HuH-7 (cell line): Measurements from ENCODE around the gene KCNJ15.
A peak's percentile ranks its signal among the peaks of the same experiment; 100 is the strongest.
"Not testable (repeated sequence)": the region's sequence is repeated elsewhere in the genome, so short reads cannot be mapped to it uniquely, and the experiment has no call there.

ENCODE experiments used
- DNase-seq: peaks from one replicate; pipeline ENCODE4 v3.0.0; 2011; ENCODE audit warnings: low spot score

The KCNJ15 gene

DNA sequence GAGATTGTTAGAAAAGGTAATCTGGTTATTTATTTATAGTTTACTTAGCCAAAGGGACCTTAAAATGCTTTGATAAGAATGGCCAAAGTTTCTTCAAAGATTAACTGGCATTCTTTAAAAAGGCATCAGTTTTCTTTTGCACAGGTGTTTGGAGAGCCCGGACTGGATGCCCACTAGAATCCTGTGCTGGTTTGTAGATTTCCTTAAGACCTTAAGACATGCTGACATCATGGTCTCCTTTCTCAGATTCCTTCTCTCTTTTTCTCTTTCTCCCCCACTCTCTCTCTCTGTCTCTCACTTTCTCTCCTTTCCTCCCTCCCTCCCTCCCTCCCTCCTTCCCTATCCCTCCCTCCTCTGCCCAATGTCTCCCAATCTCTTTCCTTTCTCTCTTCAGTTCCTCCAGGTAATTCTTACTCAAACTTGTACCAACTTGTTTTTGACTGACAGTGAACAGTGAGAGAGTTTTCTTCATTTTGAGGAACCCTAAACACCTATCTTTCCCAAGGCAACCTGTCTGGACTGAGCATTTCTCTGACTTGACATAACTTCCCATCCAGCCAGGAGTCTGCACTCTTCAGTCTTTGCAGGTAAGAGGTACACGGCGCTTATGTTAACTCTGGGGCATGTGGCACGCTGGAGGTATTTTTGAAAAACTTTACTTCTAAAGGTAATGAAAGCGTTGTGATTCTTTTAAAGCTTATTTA is at the start of gene KCNJ15:
TSS of gene KCNJ15 (plus strand) at position 393 of the 704 bp plus-strand sequence. CDS start 42,271 bp downstream, outside the sequence.
- no peak for DNase-seq

DNA sequence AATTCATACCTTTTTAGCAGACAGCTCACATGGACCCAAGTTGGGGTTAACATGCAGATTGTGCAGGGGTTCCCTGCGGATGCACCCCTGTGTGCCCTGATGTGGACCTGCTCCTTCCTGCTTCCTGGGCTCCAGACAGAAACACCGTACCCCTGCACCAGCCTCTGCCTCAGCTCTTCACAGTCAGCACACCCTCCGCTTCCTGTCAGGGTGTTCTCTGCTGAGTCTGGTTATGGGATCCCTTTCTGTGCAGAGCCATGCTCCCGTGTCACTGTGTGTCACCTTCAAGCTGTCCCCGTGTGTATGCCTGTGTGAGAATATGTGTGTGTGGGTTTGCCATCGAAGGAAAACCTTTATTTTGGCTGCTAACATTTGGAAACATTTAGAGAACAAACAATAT is 48.7 kb upstream of the KCNJ15 start:
- DNase-seq, result no peak

DNA sequence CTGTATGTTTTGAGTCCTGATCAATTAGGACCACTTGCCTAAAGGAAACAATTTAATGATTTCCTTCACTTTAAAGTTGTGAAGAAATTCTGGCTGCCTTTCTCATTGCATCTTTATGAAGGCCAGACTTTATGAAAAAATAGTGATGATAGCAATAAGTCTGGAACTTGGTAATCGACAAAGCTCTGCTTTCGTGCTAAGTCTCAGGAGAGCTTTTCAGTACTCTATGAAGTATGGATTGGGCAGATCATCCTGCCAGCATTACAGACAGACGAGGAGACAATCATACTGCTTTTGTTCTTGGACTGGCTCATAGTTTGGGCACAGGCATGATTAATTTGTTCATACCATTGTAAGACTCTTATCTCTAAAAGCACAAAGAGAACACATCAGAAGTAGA is 45.5 kb upstream of the KCNJ15 start:
- DNase-seq, result no peak

DNA sequence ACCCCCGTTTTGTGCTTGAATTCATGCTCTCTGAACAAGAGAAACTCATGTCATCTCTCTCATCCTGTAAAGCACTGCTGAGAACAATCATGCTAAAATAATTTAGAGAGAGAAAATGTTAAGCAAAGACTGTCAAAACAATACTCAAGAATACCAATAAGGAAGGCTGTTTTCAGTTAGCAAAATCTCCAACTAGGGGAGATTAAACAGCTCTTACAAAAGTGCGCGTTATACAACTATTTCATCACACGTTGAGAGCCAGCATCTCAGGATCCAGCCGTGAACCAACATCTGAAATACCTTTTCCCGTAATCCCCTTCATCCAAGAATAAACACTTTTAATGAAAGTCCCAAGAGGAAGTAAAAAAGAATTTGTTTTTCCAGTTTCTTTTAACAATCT is 44.1 kb upstream of the KCNJ15 start:
- no peak for DNase-seq

DNA sequence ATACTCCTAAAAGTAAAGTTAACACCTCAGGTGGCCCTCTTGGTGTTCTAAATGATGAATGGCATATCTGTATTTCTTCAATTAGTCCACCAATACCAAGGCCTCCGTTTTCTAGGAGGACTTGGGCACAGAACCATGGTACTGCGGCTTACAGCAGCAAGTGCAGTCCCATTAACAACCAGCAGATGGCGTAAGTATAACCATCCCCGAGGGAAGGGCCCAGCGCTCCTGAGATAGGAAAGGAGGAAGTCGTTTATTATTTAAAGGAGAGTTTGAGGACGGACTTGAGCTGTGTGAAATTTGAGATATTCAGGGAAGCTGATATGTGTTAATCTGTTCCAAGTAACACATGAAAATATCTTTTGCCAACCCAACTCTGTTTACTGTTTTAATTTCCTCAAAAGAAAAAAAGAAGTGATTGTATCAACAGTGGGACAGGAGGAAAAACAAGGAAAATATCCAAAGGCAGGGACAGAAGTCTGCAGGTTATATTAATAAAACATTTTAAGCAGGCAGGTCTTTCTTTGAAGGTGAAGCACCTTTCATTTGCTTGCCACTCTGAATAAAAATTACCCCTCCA is 37.7 kb upstream of the KCNJ15 start:
- DNase-seq, result peak; percentile 25

DNA sequence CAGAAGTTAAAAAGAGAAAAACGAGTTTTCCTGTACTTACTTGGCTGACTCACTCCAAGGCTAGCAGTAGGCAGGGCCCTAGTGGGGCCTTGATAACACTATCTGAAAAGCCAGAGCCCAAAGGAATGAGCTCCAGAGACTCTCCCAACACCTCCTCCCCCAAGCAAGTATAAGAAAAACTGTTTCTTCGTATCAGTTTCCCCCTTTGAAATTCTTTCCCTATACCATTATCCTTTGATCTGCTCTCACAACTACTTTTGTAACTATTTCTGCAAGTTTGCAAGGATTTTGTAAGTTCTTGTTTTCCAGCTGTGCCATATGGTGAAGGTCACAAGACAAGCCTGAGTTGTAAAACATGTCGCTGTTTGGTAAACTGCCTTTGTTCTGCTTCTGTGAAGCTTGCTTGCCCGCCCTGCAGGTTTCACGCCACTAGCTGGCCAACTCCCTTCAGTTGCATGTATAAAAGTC is 36.5 kb upstream of the KCNJ15 start:
- no peak for DNase-seq

DNA sequence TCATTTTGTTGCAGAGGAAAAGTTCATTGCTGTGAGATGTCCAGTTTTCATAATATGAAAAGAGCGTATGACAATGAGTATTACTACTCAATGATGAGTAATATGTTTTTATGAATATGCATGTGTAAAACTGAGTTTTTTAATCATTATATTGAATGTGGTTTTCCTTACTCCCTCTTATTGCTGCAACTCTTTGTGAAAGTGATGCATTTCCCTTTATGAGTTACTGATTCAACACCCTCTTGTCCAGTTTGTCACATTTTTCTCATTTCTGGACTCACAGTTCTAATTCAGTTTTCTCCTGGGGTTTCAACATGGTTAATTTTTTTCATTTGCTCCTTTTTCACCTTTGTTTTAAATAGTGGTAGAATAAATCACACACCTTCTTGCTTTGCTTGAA is 35.2 kb upstream of the KCNJ15 start:
- DNase-seq, result no peak

DNA sequence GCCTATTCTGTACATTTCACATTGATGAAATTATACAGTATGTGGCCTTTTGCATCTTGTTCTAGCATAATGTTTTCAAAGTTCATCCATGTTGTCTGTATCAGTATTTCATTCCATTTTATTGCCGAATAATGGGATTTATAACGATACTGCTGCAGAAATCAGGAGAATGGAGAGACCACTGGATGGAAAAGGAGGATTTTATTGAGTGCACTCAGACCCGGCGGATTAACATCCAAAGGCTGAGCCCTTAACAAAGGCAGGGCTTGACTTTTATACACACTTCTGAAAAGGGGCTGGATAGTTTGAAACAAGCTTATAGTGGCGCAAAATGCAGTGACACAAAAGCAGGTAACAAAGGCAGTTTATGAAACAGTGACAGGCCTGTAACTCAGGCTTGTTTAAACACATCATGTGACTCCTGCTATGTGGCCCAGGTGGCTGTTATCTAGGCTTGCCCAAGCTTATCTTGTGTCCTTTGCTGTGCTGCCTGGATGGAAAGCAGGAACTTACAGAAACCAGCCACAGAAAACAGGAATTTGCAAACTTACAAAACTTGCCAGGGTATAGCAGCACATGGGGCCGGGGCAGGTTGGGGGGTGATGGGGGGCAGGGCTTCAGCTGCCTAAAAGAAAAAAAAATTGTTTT is 32.8 kb upstream of the KCNJ15 start:
- no peak for DNase-seq

DNA sequence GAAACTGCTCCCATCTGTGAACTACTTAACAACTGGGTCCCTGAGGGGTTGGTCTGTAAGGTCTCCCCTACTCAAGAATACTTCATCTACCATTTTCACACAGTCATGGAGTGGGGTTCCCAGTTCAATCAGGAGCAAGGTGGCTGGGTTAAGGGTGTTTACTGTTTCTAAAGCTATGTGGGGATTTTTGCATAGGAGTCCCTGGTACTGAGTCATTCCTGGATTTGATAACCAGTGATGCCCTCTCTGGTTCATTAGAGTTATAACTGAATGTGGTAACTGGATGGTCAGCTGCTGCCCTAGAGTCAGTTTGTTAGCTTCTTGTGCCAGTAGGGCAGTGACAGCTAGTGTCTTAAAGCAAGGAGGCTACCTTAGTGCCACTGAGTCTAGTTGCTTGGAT is 29.4 kb upstream of the KCNJ15 start:
- DNase-seq, result no peak

DNA sequence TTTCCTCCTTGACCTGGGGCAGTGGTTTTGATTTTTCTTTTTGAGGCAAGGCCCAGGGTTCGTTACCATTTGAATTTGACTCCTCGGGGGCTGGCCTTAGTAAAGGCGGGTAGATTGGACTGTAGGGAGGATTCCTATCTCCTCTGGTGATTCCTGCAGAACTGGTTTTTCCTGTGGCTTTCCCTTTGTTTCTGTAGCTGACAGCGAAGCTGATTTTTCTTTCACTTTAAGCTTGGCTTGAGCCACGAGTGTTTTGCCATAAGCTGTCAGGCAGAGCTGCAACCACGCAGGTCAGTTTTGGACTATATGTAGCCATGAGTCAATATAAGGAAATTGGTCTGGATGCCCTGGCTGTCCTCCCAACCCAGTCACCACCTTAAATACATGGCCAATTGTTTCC is 28.7 kb upstream of the KCNJ15 start:
- no peak for DNase-seq

DNA sequence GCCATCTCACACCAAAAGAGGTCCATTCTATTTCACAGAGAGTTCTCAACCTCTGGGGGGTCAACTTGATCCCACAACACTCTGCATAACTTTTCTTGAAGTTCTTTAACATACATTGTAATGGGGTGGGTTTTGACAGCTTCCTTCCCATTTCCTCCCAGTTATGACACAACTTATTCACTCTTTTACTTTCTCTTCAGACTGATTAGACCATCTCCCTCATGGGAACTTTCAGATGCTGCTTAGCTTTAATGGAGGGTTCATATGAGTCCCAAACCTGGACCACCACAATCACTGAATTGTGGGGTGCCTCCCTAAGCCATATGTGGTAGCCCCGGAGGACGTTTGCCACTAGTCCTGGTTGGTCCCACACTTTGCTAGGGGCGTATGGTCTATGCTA is 28.3 kb upstream of the KCNJ15 start:
- DNase-seq, result no peak

DNA sequence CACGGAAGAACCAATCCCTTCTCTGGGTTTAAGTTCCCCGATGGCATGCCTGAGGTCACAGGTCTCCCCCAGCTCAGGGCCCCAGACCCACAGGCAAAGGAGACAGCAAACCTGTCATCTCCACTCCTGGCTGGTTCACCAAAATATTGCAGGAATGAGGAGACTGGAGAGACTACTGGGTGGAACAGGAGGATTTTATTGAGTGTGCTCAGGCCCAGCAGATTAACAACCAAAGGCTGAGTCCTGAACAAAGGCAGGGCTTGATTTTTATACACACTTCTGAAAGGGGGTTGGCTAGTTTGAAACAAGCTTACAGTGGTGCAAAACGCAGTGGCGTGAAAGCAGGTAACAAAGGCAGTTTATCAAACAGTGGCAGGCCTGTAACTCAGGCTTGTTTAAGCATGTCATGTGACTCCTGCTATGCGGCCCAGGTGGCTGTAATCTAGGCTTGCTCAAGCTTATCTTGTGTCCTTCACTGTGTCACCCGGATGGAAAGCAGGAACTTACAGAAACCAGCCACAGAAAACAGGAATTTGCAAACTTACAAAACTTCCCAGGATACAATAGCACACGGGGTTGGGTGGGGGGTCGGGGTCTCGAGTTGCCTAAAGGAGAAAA is 27.4 kb upstream of the KCNJ15 start:
- DNase-seq, result no peak

DNA sequence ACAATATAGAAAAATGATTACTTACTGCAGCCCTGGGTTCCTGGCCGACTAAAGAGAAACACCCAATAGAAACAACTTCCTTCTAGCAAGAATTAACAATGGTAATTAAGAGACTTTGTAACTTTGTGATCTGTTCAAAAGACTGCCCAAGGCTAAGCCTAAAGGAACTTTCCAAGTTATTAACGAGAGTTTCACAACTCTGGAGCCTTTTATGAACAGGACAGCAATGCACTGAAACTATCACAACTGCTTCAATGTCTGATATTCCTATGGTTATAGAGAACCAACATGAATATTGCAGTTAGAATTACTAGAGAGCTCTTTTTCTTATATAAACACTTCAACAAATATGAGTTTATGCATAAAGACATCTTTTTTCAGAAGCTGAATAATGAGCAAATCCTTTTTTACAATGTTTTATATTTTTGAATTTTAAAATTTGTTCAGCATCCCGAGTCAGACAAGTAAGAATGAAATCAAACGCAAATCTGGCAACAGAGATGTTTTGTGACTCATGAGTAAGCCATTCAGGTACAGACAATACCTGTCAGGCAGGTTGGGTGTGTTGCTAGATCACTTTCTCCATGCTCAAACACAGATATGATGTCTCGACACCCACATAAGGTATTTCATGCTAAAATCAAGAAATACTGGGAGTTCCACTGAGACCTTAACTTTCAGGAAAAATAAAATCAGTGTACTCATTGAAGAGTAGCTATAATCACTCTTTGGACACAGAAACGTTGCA is 22.2 kb upstream of the KCNJ15 start:
- DNase-seq, result no peak

DNA sequence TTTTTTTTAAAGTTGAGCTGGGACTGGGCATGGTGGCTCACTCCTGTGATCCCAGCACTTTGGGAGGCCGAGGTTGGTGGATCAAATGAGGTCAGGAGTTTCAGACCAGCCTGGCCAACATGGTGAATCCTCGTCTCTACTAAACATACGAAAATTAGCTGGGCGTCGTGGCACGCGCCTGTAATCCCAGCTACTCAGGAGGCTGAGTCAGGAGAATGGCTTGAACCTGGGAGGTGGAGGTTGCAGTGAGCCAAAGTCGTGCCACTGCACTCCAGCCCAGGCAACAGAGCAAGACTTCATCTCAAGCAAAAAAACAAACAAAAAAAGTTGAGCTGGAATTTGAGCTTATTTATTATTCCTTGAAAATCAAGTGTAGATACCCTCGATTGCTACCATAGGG is 21.5 kb upstream of the KCNJ15 start:
- not testable (repeated sequence) for DNase-seq

DNA sequence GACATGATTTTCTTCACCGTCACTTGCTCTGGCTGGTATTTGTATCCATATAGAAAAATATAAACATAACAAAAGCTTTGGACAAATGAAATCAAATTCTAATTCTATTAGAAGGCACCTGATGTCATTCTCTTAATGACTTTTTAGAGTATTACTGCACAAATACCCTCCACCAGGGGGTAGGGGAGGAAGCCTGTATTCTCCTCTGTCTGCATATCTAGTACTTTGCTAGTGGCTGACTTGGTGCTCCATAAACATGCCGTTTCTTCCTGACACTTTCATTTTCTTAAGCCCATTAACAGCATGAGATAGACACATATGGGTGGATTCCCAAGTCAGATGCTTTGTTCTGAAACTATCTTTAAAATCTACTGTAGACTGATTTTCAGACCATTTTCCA is 20.6 kb upstream of the KCNJ15 start:
- DNase-seq, result no peak

DNA sequence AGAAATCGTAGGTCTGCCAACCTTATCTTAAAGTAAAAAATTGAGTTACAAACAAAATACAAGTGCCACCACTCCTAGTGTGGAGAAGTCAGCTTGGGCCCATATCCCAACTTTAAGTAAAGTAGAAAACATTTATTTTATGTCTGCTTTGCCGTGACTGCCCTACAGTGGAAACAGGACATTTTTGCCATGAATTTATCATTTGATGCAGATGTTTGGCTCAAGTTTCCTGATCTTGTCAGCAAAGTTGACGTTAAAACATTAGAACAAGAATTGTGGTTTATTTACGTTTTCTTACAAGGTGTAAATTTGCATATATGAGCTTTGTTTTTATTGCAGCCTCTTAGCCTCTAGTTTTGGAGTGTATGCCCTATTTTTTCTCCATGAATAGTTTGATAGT is 17.1 kb upstream of the KCNJ15 start:
- DNase-seq, result no peak

DNA sequence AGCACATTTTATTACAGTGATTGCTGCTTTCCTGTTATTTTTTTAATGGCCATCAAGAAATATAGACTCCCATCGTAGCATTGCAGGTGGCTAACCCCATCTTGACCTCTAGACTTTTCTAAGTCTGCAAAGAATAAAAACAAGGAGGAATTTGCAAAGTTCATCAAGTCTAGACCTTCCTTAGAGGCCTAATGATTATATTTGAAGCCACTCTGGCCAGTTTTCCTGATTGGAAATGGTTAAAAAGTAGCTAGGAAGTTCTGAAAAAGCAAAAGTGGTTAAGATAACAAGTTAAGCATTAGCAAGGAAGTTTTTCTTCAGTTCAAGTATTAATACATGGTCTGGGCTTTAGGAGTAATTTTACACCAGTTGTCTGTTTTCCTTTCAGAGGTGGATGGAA is 16.7 kb upstream of the KCNJ15 start:
- DNase-seq, result no peak

DNA sequence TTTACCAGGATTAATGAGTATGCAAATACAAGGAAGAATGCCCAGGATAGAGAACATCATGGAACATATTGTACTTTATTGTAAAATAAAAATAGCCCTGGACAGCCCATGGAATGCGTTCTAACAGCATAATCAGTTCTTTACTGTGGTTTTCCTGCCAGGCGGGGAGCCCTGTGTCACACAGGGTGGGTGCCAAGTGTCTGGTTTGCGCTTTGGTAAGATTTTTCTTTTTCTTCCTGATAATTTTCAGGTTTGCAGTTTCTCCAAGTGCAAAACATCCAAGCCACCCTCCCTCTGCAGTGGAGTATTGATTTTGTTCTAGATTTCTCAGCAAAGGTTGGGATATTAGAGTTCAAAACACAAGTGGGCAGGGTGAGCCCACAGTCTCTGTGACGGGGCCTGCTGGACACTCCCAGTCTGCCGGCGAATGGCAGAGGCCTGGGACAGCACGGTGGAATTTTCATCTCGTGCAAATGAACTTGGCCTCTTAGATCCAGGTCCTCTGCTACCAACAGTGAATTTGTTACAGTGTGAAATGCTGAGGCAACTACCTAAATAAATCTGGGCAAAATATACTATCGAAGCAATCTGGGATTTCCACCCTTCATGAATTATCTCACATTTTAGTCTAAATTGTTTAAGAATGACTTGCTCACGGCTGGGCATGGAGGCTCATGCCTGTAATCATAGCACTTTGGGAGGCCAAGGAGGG is 15.6 kb upstream of the KCNJ15 start:
- no peak for DNase-seq

DNA sequence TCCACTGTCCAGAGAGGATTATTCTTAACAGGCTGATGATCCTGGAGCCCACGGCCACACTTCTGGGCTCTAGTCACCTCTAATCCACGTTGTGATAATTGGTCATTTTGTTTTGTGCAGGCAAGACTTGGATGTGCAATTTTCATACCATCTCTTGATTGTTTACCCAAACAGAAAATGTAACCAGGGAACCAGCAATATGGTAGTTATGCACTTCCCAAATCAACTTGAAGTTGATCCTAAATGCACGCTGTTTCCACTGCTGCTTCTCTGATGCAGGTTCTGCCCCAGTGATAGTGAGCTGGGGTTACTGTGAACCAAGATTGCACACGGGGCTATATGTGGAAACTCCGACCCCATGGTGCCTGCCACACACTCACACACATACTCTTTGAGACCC is 14.7 kb upstream of the KCNJ15 start:
- DNase-seq, result no peak

DNA sequence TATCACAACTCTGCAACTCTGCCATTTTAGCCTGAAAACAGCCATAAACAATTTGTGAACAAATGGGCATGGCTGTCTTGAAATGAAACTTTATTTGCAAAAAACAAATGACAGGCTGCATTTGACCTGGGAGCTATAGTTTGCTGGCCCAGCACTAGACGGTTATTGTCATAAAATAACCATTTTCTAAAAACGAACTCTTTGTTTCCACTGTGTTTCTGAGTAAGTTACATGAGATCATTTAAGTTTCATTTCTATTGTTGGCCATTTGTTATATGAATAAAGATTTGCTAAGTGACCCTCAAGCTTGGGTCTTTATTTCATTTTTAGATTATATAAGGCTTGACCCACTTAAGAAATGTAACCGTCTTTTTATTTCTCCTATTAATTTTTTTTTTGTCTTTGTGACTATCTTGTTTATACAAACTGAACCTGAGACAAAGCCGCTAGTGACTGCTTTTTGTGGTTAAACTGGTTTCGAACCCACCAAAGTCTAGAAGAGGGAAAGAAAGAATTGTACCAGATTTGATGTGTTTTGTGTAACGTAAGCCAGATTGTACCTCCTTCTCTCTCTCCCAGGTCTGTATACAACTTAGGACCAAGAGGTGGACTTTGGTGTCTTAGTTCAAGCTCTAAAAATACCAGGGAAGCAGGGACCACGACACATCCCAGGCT is 12.9 kb upstream of the KCNJ15 start:
- DNase-seq, result no peak

DNA sequence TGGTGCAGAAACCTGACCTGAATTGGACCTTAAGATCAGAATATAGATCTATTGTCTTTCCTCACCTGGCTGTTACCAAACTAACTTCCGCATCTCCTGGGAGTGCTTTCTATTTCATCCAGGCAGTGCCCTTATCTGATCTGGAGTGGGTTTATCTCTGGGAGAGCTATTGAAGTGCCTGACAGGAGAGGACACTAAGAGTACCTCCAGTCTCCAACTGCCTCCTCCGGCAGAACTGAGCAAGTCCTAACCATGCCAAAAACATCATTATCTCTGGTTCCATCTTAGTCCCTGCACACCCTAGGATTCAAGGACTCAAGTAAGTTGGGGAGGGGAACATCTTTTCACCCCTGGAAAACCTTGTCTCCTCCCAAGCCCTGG is 12.4 kb upstream of the KCNJ15 start:
- DNase-seq, result no peak
